Measurements from ENCODE around the gene CPNE4.

Gene CPNE4

GRCh38 chr3:131716943-131717342 is 317.9 kb downstream of the CPNE4 start:
- H3K4me3 ChIP-seq (ENCODE audit: low read depth, low read length), result no peak overlapping the region
- TF ChIP-seq CTCF (IDR thresholded peaks at IDR 0.05; ENCODE audit: low read depth, low read length), result no peak
- no peak for DNase-seq (ENCODE audit: low read depth, low spot score)
- in situ Hi-C loops (cut with HindIII; ENCODE audit: low sequenced_read_pairs), result no loop called here

GRCh38 chr3:131716007-131716406 is 318.8 kb downstream of the CPNE4 start:
- TF ChIP-seq CTCF (IDR thresholded peaks at IDR 0.05; ENCODE audit: low read depth, low read length), result no peak
- no peak overlapping the region for H3K4me3 ChIP-seq (ENCODE audit: low read depth, low read length)
- DNase-seq (ENCODE audit: low read depth, low spot score), result peak; percentile 39
- in situ Hi-C loops (cut with HindIII; ENCODE audit: low sequenced_read_pairs), result no loop called here

- no peak for DNase-seq (ENCODE audit: low read depth, low spot score)
- no peak for TF ChIP-seq CTCF (IDR thresholded peaks at IDR 0.05; ENCODE audit: low read depth, low read length)
- no peak overlapping the region for H3K4me3 ChIP-seq (ENCODE audit: low read depth, low read length)
- in situ Hi-C loops (cut with HindIII; ENCODE audit: low sequenced_read_pairs), result no loop called here
These were observed 320.1 kb downstream of the CPNE4 start for GRCh38 chr3:131714585-131715220.

- in situ Hi-C loops (cut with HindIII; ENCODE audit: low sequenced_read_pairs), result no loop called here
- no peak for TF ChIP-seq CTCF (IDR thresholded peaks at IDR 0.05; ENCODE audit: low read depth, low read length)
- no peak overlapping the region for H3K4me3 ChIP-seq (ENCODE audit: low read depth, low read length)
- DNase-seq (ENCODE audit: low read depth, low spot score), result no peak
These were observed 321.2 kb downstream of the CPNE4 start for GRCh38 chr3:131713416-131714123.

GRCh38 chr3:131712662-131713061 is 322.2 kb downstream of the CPNE4 start:
- no peak for DNase-seq (ENCODE audit: low read depth, low spot score)
- H3K4me3 ChIP-seq (ENCODE audit: low read depth, low read length), result no peak overlapping the region
- TF ChIP-seq CTCF (IDR thresholded peaks at IDR 0.05; ENCODE audit: low read depth, low read length), result no peak
- in situ Hi-C loops (cut with HindIII; ENCODE audit: low sequenced_read_pairs), result no loop called here

GRCh38 chr3:131711114-131711768 is 323.6 kb downstream of the CPNE4 start:
- DNase-seq (ENCODE audit: low read depth, low spot score), result no peak
- H3K4me3 ChIP-seq (ENCODE audit: low read depth, low read length), result no peak overlapping the region
- no peak for TF ChIP-seq CTCF (IDR thresholded peaks at IDR 0.05; ENCODE audit: low read depth, low read length)
- in situ Hi-C loops (cut with HindIII; ENCODE audit: low sequenced_read_pairs), result no loop called here

Data from astrocyte of the spinal cord (primary cell).